Coronary artery (tissue), 2 donors: ENCODE results near the gene CHERP.
"Not testable (repeated sequence)": the region's sequence is repeated elsewhere in the genome, so short reads cannot be mapped to it uniquely, and the experiment has no call there.

Experiments
- DNase-seq: peaks from one replicate; pipeline ENCODE4 v3.0.0-alpha.2; 2017; ENCODE audit warnings: low spot score
- H3K27ac ChIP-seq, 2 donors: fragments of 200-600 bp; sonication (generic); one replicate each; pipeline ENCODE4 v1.5.1; 2016 to 2019
- H3K4me3 ChIP-seq: fragments of 200-600 bp; sonication (generic); 2 replicates; pipeline ENCODE4 v1.5.1; 2016; ENCODE audit warnings: mild to moderate bottlenecking, moderate library complexity
- TF ChIP-seq, protein P1 (sequence below): fragments of 200-600 bp; sonication (generic); IDR thresholded peaks from one replicate; pipeline ENCODE4 v1.5.1; 2019; ENCODE audit warnings: antibody characterized with exemption

The CHERP gene

GRCh38 chr19:16477311-16477710 lies 64.9 kb downstream of the CHERP start:
- no peak for DNase-seq
- no peak overlapping the region for H3K4me3 ChIP-seq
- TF ChIP-seq, protein P1, sequence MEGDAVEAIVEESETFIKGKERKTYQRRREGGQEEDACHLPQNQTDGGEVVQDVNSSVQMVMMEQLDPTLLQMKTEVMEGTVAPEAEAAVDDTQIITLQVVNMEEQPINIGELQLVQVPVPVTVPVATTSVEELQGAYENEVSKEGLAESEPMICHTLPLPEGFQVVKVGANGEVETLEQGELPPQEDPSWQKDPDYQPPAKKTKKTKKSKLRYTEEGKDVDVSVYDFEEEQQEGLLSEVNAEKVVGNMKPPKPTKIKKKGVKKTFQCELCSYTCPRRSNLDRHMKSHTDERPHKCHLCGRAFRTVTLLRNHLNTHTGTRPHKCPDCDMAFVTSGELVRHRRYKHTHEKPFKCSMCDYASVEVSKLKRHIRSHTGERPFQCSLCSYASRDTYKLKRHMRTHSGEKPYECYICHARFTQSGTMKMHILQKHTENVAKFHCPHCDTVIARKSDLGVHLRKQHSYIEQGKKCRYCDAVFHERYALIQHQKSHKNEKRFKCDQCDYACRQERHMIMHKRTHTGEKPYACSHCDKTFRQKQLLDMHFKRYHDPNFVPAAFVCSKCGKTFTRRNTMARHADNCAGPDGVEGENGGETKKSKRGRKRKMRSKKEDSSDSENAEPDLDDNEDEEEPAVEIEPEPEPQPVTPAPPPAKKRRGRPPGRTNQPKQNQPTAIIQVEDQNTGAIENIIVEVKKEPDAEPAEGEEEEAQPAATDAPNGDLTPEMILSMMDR: no peak
- no peak overlapping the region for H3K27ac ChIP-seq

- no peak for DNase-seq
- Histone ChIP-seq H3K4me3 (no peak overlapping the region), H3K27ac (no peak overlapping the region)
- TF ChIP-seq, protein P1: no peak
These were observed 65.8 kb downstream of the CHERP start for GRCh38 chr19:16476401-16476800.

- TF ChIP-seq, protein P1: no peak
- Histone ChIP-seq H3K4me3 (no peak overlapping the region), H3K27ac (no peak overlapping the region)
- no peak for DNase-seq
These were observed 68.3 kb downstream of the CHERP start for GRCh38 chr19:16473875-16474392.

- TF ChIP-seq, protein P1: no peak
- no peak overlapping the region for H3K4me3 ChIP-seq
- no peak for DNase-seq
- H3K27ac ChIP-seq: no peak overlapping the region
These were observed 69.2 kb downstream of the CHERP start for GRCh38 chr19:16472992-16473391.

DNA sequence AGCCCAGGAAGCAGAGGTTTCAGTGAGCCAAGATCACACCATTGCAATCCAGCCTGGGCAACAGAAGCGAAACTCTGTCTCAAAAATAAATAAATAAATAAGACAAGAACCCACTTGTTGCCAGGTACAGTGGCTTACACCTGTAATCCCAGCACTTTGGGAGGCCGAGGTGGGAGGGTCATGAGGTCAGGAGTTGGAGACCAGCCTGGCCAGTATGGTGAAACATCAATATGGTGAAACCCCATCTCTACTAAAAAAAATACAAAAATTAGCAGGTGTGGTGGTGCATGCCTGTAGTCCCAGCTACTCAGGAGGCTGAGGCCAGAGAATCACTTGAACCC lies 69.7 kb downstream of the CHERP start:
- Histone ChIP-seq H3K27ac (peak overlapping the region; percentile 91 to 93), H3K4me3 (peak overlapping the region; percentile 100)
- DNase-seq: not testable (repeated sequence)

GRCh38 chr19:16470911-16471811 lies 71.1 kb downstream of the CHERP start:
- Histone ChIP-seq H3K27ac (peak overlapping the region; percentile 64 to 93), H3K4me3 (peak overlapping the region; percentile 100)
- no peak for DNase-seq
- TF ChIP-seq, protein P1: no peak

DNA sequence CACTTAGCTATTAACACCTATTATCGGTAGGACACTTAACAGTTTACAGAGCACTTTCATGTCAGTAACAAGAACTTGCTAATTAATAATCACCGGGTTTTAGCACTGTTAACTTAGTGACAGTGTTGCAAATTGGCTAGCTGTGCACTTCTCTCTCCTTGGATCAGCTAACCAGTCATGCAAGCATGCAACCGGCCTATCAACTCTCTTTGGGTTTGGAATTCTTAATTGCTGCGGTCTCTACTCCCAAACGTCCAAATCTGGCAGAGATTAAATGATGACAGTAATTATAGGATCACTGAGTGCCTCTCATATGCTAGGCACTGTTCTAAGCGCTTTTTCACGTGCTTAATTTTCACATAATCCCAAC lies 71.7 kb downstream of the CHERP start:
- TF ChIP-seq, protein P1: no peak
- no peak for DNase-seq
- Histone ChIP-seq H3K27ac (peak overlapping the region in 1 of 2 donors; percentile 93), H3K4me3 (peak overlapping the region; percentile 100)
